ENCODE data around the gene FAXC.

The FAXC gene

DNA sequence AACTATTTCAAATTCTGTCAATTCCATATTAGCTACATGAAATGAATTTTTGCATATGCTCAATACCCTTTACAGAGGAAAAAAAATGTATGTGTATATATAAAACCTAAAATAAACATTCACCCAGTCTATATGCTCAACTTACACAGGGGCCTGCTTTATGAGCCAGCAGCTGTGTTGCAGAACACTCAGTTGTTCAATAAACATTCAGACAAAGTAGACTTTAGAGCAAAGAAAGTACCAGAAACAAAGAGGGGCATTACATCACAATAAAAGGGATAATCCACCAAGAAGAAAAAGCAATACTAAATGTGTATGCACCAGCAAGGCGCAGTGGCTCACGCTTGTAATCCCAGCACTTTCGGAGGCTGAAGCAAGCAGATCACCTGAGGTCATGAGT is 35.0 kb upstream of the FAXC start:
- TF ChIP-seq, protein P1, sequence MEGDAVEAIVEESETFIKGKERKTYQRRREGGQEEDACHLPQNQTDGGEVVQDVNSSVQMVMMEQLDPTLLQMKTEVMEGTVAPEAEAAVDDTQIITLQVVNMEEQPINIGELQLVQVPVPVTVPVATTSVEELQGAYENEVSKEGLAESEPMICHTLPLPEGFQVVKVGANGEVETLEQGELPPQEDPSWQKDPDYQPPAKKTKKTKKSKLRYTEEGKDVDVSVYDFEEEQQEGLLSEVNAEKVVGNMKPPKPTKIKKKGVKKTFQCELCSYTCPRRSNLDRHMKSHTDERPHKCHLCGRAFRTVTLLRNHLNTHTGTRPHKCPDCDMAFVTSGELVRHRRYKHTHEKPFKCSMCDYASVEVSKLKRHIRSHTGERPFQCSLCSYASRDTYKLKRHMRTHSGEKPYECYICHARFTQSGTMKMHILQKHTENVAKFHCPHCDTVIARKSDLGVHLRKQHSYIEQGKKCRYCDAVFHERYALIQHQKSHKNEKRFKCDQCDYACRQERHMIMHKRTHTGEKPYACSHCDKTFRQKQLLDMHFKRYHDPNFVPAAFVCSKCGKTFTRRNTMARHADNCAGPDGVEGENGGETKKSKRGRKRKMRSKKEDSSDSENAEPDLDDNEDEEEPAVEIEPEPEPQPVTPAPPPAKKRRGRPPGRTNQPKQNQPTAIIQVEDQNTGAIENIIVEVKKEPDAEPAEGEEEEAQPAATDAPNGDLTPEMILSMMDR (IDR thresholded peaks at IDR 0.05; ENCODE audit: unreplicated experiment in 3 of 3): no peak
- no peak overlapping the region for H3K27ac Mint-ChIP-seq
- H3K9me3 Mint-ChIP-seq: no peaks in the 10 kb centered on the region
- no peak overlapping the region for H3K4me3 Mint-ChIP-seq
- no peaks in the 10 kb centered on the region for H3K27me3 Mint-ChIP-seq (ENCODE audit: low read depth)
- no peaks in the 10 kb centered on the region for H3K4me1 Mint-ChIP-seq
- H3K36me3 Mint-ChIP-seq (ENCODE audit: low read depth): peaks cover 3% of the 10 kb centered on the region

DNA sequence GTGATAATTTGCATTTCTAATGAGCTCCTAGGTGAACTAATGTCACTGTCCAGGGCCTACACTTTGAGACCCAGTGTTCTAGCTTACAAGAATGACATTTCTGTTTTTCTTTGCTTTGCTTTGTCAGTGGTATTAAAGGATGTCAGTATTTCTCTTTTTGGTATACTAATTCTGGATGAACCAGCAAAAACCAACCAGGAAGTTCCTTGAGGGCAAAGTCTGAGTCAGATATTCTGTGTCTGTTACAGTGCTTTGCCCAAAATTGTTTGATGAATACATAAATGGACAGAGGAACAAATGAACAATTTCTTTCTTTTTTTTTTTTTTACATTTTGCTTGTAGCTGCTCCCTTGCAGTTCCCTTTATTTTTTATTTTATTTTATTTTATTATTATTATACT is 29.2 kb upstream of the FAXC start:
- no peaks in the 10 kb centered on the region for H3K36me3 Mint-ChIP-seq (ENCODE audit: low read depth)
- H3K4me3 Mint-ChIP-seq: no peak overlapping the region
- no peaks in the 10 kb centered on the region for H3K27me3 Mint-ChIP-seq (ENCODE audit: low read depth)
- TF ChIP-seq, protein P1 (IDR thresholded peaks at IDR 0.05; ENCODE audit: unreplicated experiment in 3 of 3): no peak
- no peak overlapping the region for H3K27ac Mint-ChIP-seq
- no peaks in the 10 kb centered on the region for H3K9me3 Mint-ChIP-seq
- H3K4me1 Mint-ChIP-seq: no peaks in the 10 kb centered on the region

DNA sequence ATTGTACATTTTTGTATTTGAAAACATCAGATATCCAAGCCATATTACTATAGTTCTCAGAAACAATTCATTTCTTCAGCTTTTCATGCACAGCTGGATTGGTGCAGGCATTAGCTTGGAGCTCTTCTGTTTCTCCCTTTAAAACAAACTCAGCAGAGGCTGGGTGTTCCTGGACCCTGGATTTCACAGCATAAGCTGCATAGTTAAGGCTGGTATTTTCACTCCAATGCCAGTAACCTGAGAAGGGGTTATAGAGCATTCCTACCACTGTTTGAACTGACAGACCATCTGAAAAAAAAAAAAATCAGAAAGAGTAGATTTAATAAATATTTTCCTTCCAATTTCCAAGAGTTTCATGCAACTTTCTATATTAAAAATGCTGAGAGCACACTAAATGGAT is 20.1 kb upstream of the FAXC start:
- Mint-ChIP-seq H3K4me3 (no peak overlapping the region), H3K4me1 (no peaks in the 10 kb centered on the region), H3K36me3 (ENCODE audit: low read depth) (no peaks in the 10 kb centered on the region), H3K27ac (no peak overlapping the region), H3K27me3 (ENCODE audit: low read depth) (no peaks in the 10 kb centered on the region), H3K9me3 (no peaks in the 10 kb centered on the region)
- TF ChIP-seq, protein P1 (IDR thresholded peaks at IDR 0.05; ENCODE audit: unreplicated experiment in 3 of 3): no peak

DNA sequence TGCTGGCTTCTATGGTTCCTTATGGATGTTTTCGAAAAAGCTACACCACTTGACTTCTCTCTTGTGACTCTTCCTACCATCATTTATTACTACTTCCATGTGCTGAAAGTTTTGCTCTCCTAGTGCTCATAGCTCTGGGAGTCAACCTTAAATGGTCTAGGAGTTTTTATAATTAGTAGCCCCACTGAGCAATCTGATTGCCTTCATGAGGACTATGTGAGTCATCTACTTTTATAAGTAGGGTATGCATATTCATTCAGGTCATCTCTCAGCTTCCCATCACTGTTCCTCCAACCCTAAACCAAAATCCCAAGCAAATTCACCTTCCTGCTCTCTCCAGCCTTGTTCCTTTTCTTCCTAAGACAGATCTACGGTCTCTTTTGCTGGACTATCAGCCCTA is 17.4 kb upstream of the FAXC start:
- Mint-ChIP-seq H3K4me3 (no peak overlapping the region), H3K9me3 (no peaks in the 10 kb centered on the region), H3K36me3 (ENCODE audit: low read depth) (no peaks in the 10 kb centered on the region), H3K4me1 (no peaks in the 10 kb centered on the region), H3K27me3 (ENCODE audit: low read depth) (peaks cover under 1% of the 10 kb centered on the region), H3K27ac (no peak overlapping the region)
- TF ChIP-seq, protein P1 (IDR thresholded peaks at IDR 0.05; ENCODE audit: unreplicated experiment in 3 of 3): no peak

DNA sequence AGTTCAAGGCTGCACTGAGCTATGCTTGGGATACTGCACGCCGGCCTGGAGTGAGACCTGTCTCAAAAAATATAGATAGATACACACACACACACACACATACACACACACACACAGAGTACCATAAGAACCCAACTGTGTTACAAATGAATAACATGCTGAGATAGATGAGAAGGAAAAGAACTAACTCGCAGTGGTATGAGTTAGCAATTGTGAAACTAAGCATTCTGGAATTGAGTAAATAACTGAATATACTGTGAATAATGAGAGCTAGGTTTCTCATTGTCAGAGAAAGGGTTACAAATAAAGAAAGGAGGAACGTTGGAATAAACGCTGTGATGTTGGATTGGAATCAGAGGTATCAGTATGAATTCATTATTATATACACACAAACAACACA is 14.6 kb upstream of the FAXC start:
- Mint-ChIP-seq H3K4me3 (no peak overlapping the region), H3K36me3 (ENCODE audit: low read depth) (no peaks in the 10 kb centered on the region), H3K4me1 (no peaks in the 10 kb centered on the region), H3K9me3 (no peaks in the 10 kb centered on the region), H3K27me3 (ENCODE audit: low read depth) (peaks cover 5% of the 10 kb centered on the region), H3K27ac (no peak overlapping the region)
- TF ChIP-seq, protein P1 (IDR thresholded peaks at IDR 0.05; ENCODE audit: unreplicated experiment in 3 of 3): no peak

DNA sequence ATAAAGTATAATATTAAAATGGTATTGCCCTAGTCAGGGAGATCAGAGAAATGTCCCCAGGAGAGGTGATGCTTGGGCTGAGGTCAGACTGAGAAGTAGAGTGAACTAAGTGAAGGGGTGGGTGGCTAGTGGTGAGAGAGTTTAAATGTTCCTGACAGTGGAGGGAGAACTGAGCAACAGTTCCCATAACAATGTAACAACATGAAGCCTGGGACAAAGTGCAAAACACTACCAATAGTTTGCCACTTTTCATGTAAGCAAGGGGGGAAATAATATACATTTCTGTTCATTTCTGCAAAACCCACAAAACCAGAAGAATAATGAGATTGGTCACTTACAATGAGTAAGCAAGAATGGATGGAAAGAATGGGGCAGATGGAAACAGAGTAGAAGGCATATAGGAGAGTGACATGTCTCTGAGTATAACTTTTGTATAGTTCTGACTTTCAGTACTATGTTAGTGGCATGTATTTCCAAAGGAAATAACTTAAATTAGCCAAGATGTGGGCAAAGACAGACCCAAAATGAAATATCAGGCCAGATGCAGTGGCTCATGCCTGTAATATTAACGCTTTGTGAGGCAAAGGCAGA is 13.3 kb upstream of the FAXC start:
- TF ChIP-seq, protein P1 (IDR thresholded peaks at IDR 0.05; ENCODE audit: unreplicated experiment in 3 of 3): no peak
- H3K4me1 Mint-ChIP-seq: no peaks in the 10 kb centered on the region
- no peaks in the 10 kb centered on the region for H3K9me3 Mint-ChIP-seq
- no peaks in the 10 kb centered on the region for H3K36me3 Mint-ChIP-seq (ENCODE audit: low read depth)
- peaks cover 5% of the 10 kb centered on the region for H3K27me3 Mint-ChIP-seq (ENCODE audit: low read depth)
- no peak overlapping the region for H3K4me3 Mint-ChIP-seq
- no peak overlapping the region for H3K27ac Mint-ChIP-seq
